ENCODE measurements around the gene GCNT2. TPM values are rescaled to one million over a fixed set of nuclear protein-coding genes. Genes with fewer than 3 reads are reported as not detected.

The GCNT2 gene
- total and polyA plus RNA-seq, 10 donors = 1.8 to 27.2 (median 11.3) TPM

GRCh38 chr6:10554826-10555225 is 33.7 kb downstream of the GCNT2 start:
- no peak for DNase-seq
- no peak overlapping the region for H3K4me3 ChIP-seq
- H3K27me3 ChIP-seq (replicated peaks in 1 of 7) = no peaks in the 10 kb centered on the region
- intact Hi-C loops (cut with DNase I; ENCODE audit: low total_unique reads) = no loop called here
- TF ChIP-seq CTCF (IDR thresholded peaks at IDR 0.05 in 8 of 11, conservative IDR thresholded peaks at IDR 0.05 in 3 of 11) = no peak
- no peak for TF ChIP-seq POLR2A (IDR thresholded peaks at IDR 0.05)
- TF ChIP-seq POLR2AphosphoS5 (IDR thresholded peaks at IDR 0.05) = no peak
- H3K36me3 ChIP-seq = peaks cover 0 to 16% (median 0%) of the 10 kb centered on the region in 6 donors
- peaks cover 0 to 33% (median 7%) of the 10 kb centered on the region in 6 donors for H3K4me1 ChIP-seq
- H3K9me3 ChIP-seq = no peaks in the 10 kb centered on the region
- H3K27ac ChIP-seq = peak overlapping the region in 3 of 8 donors; percentile 10 to 60 (median 41)
- WGBS, 5 donors = 66 to 78% (median 72%) methylated on average over 7 of the region's 7 CpGs

GRCh38 chr6:10555625-10556309 is 34.6 kb downstream of the GCNT2 start:
- H3K36me3 ChIP-seq = peaks cover 0 to 16% (median 0%) of the 10 kb centered on the region in 6 donors
- no peak for DNase-seq
- peak overlapping the region in 6 of 8 donors; percentile 39 to 60 (median 53) for H3K27ac ChIP-seq
- no peak for TF ChIP-seq POLR2A (IDR thresholded peaks at IDR 0.05)
- TF ChIP-seq POLR2AphosphoS5 (IDR thresholded peaks at IDR 0.05) = peak in 1 of 3 donors; percentile 50
- intact Hi-C loops (cut with DNase I; ENCODE audit: low total_unique reads) = no loop called here
- peak overlapping the region in 3 of 8 donors; percentile 25 to 47 (median 28) for H3K4me3 ChIP-seq
- H3K27me3 ChIP-seq (replicated peaks in 1 of 7) = no peaks in the 10 kb centered on the region
- H3K4me1 ChIP-seq = peaks cover 0 to 34% (median 7%) of the 10 kb centered on the region in 6 donors
- 53 to 72% (median 57%) methylated on average over 22 of the region's 22 CpGs for WGBS, 5 donors
- no peaks in the 10 kb centered on the region for H3K9me3 ChIP-seq

GRCh38 chr6:10556589-10556988 is 35.4 kb downstream of the GCNT2 start:
- peaks cover 0 to 38% (median 9%) of the 10 kb centered on the region in 6 donors for H3K4me1 ChIP-seq
- no peak overlapping the region for H3K4me3 ChIP-seq
- H3K27me3 ChIP-seq (replicated peaks in 1 of 7) = no peaks in the 10 kb centered on the region
- 67 to 77% (median 69%) methylated on average over 6 of the region's 6 CpGs for WGBS, 5 donors
- DNase-seq = no peak
- no peak for TF ChIP-seq POLR2AphosphoS5 (IDR thresholded peaks at IDR 0.05)
- TF ChIP-seq CTCF (IDR thresholded peaks at IDR 0.05 in 8 of 11, conservative IDR thresholded peaks at IDR 0.05 in 3 of 11) = no peak
- no peak for TF ChIP-seq POLR2A (IDR thresholded peaks at IDR 0.05)
- intact Hi-C loops (cut with DNase I; ENCODE audit: low total_unique reads) = no loop called here
- H3K27ac ChIP-seq = no peak overlapping the region
- no peaks in the 10 kb centered on the region for H3K9me3 ChIP-seq
- peaks cover 0 to 16% (median 0%) of the 10 kb centered on the region in 6 donors for H3K36me3 ChIP-seq

- H3K27ac ChIP-seq = no peak overlapping the region
- H3K9me3 ChIP-seq = no peaks in the 10 kb centered on the region
- TF ChIP-seq POLR2AphosphoS5 (IDR thresholded peaks at IDR 0.05) (no peak), CTCF (IDR thresholded peaks at IDR 0.05 in 8 of 11, conservative IDR thresholded peaks at IDR 0.05 in 3 of 11) (no peak), POLR2A (IDR thresholded peaks at IDR 0.05) (no peak)
- DNase-seq = no peak
- WGBS, 5 donors = 82 to 92% (median 90%) methylated on average over 6 of the region's 6 CpGs
- intact Hi-C loops (cut with DNase I; ENCODE audit: low total_unique reads) = no loop called here
- peaks cover 0 to 42% (median 10%) of the 10 kb centered on the region in 6 donors for H3K4me1 ChIP-seq
- peaks cover 0 to 16% (median 0%) of the 10 kb centered on the region in 6 donors for H3K36me3 ChIP-seq
- H3K27me3 ChIP-seq (replicated peaks in 1 of 7) = no peaks in the 10 kb centered on the region
- H3K4me3 ChIP-seq = no peak overlapping the region
Measured at GRCh38 chr6:10556992-10557391, 35.8 kb downstream of the GCNT2 start.

Measured in spleen (tissue), 11 donors.